Fibroblast of skin of back (primary cell): ENCODE results near the gene SIK3. TPM values are rescaled to one million over a fixed set of nuclear protein-coding genes. Genes with fewer than 3 reads are reported as not detected.
"Not testable (repeated sequence)": the region's sequence is repeated elsewhere in the genome, so short reads cannot be mapped to it uniquely, and the experiment has no call there.

Experiments used
- DNase-seq: peaks from one replicate; pipeline ENCODE4 v3.0.0-alpha.2; 2013
- polyA plus RNA-seq, 2 experiments: library from polyadenylated mRNA; unstranded; fragments of 120-200 nt; gene quantifications; one replicate each; pipeline ENCODE4 v1.2.1, GENCODE V29; 2013; ENCODE audit not compliant: insufficient read length in 2 of 2

SIK3 gene
- polyA plus RNA-seq (2013, experiment 1 of 2; ENCODE audit: insufficient read length): 13.7 TPM
- 14.3 TPM for polyA plus RNA-seq (2013, experiment 2 of 2; ENCODE audit: insufficient read length)

GRCh38 chr11:117098269-117099232 is at the start of gene SIK3:
Gene SIK3, minus strand, starts transcription at chr11:117098428. Its CDS starts 13 bp downstream, at chr11:117098415.
- peak; percentile 89 for DNase-seq

GRCh38 chr11:117146521-117146920 is 48.3 kb upstream of the SIK3 start:
- DNase-seq: peak; percentile 48

- DNase-seq: peak; percentile 56
Measured at GRCh38 chr11:117145393-117145761, 47.1 kb upstream of the SIK3 start.

GRCh38 chr11:117144477-117145392 is 46.5 kb upstream of the SIK3 start:
- DNase-seq: peak; percentile 72

GRCh38 chr11:117143871-117144476 is 45.7 kb upstream of the SIK3 start, which contains the start of gene PAFAH1B2:
Gene PAFAH1B2, plus strand, starts transcription at chr11:117144287. Its CDS starts 8,161 bp downstream, at chr11:117152448.
- peak; percentile 94 for DNase-seq

DNA sequence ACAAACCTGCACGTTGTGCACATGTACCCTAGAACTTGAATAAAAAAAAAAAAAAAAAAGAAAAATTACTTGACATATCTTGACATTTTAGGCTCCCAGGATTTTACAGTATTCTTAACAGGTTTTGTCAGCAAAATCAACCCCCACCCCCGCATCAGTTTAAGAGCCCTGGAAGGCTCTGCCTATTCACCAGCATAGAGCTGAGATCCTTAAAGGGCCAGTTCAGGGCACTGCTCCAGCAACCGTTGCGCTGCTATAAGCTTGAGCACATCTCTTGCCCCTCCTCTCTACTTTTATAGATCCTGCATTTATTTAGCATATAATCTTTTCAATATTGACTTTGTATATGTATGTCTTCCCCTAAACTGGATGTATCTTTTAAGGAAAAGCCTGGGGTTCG is 45.2 kb upstream of the SIK3 start:
- peak; percentile 57 for DNase-seq

- not testable (repeated sequence) for DNase-seq
Measured at GRCh38 chr11:117137223-117138086, 39.2 kb upstream of the SIK3 start.

DNA sequence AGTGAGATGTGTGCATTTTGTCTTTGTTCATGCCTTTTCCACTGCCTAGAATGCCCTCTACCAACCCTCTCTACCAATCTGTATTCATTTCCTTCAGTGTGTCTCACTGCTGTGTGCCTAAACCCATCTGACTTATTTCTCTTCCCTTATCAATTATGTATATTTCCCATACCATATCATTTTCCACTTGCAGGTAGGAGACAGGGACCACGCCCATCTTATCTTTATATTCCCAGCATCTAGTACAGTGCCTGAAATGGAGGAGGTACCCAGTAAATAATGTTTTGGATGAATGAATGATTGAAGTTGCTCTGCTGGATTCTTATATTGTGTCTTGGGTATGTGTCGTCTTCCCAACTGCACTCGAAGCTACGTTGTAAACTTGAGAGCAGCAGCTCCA is 36.8 kb upstream of the SIK3 start:
- not testable (repeated sequence) for DNase-seq

DNA sequence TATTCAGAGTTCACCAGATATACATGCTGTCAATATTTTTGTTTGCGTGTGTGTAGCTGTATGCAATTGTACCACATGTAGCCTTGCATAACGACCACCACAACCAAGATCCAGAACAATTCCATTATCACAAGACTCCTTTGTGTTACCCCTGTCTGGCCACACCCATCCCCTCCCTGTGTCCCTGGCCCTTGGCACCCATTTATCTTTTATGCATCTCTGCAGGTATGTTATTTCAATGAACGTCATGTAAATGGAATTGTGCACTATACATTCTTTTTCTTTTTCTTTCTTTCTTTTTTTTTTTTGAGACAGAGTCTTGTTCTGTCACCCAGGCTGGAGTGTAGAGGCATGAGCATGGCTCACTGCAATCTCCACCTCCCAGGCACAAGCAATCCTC is 36.2 kb upstream of the SIK3 start:
- DNase-seq: no peak

- DNase-seq: no peak
Measured at GRCh38 chr11:117130879-117131278, 32.7 kb upstream of the SIK3 start.

DNA sequence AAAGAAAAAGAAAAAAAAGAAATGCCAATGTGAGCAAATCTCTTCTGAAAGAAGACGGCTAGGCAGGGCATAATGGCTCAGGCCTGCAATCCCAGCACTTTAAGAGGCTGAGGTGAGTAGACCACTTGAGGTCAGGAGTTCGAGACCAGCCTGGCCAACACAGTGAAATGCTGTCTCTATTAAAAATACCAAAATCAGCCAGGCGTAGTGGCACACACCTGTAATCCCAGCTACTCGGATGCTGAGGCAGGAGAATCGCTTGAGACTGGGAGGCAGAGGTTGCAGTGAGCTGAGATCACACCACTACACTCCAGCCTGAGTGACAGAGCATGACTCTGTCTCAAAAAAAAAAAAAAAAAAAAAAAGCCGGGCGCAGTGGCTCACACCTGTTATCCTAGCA is 32.2 kb upstream of the SIK3 start:
- DNase-seq: not testable (repeated sequence)

GRCh38 chr11:117128289-117128688 is 30.1 kb upstream of the SIK3 start:
- no peak for DNase-seq

- DNase-seq: no peak
Measured at GRCh38 chr11:117127171-117127901, 29.1 kb upstream of the SIK3 start.

GRCh38 chr11:117126223-117126965 is 28.2 kb upstream of the SIK3 start:
- DNase-seq: no peak

DNA sequence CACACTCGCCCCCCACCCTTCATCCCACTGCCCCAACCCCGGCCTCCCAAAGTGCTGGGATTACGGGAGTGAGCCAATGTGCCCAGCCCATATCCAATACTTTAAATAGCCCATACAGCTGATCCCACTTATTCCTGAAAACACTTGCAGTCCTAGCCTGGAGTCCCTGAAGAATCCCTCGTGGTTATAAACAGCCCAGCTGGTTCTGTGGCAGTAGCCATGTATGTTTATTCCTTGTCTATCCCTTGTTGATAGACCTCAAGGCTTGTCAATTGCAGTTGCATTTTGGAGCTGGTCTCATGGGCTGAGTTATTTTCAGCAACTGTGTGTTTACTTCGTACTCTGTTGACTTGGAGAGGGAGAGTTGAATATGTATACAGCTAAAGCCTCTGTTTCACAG is 24.3 kb upstream of the SIK3 start:
- no peak for DNase-seq

DNA sequence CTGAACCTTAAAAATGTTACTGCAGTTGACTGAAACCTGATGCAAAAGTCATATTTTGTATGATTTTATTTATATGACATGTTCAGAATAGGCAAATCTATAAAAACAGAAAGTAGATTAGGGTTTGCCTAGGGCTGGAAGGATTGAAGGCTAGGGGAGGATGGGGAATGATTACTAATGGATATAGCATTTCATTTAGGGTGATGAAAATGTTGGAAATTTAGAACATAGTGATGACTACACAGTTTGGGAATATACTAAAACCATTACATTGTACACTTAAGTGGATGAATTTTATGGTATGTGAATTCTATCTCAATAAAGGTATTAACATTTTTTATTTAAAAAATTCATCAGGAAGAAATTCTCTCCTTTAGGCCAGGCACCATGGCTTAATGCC is 22.9 kb upstream of the SIK3 start:
- peak; percentile 64 for DNase-seq

- no peak for DNase-seq
Measured at GRCh38 chr11:117117681-117118080, 19.5 kb upstream of the SIK3 start.

- DNase-seq: not testable (repeated sequence)
Measured at GRCh38 chr11:117112939-117113338, 14.7 kb upstream of the SIK3 start.

DNA sequence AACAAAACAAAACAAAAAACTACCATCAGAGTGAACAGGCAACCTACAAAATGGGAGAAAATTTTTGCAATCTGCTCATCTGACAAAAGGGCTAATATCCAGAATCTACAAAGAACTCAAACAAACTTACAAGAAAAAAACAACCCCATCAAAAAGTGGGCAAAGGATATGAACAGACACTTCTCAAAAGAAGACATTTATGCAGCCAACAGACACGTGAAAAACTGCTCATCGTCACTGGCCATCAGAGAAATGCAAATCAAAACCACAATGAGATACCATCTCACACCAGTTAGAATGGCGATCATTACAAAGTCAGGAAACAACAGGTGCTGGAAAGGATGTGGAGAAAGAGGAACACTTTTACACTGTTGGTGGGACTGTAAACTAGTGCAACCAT is 14.3 kb upstream of the SIK3 start:
- DNase-seq: not testable (repeated sequence)
